GM12878 (cell line): ENCODE results near the gene SMKR1.

Experiments used
- ATF7 ChIP-seq: fragments of 450-650 bp; IDR thresholded peaks from 2 replicates; pipeline ENCODE4 v1.6.1; 2016; ENCODE audit warnings: low read depth, mild to moderate bottlenecking
- BHLHE40 ChIP-seq, 2 experiments: fragments of 450-650 bp in 1 of 2; IDR thresholded peaks; 2 replicates each; pipeline ENCODE4 v1.6.1; 2011 to 2017; ENCODE audit warnings: low read depth in 2 of 2, borderline replicate concordance in 1 of 2, improper control_type of control experiment in 1 of 2, low read length in 1 of 2, mild to moderate bottlenecking in 1 of 2
- CEBPB ChIP-seq, 2 experiments: fragments of 150-350 bp in 1 of 2; IDR thresholded peaks; 2 replicates each; pipeline ENCODE4 v1.6.1; 2012 to 2014; ENCODE audit warnings: low read depth in 2 of 2, low read length in 2 of 2, borderline replicate concordance in 1 of 2, inconsistent platforms in 1 of 2
- CREB1 ChIP-seq: IDR thresholded peaks from 2 replicates; pipeline ENCODE4 v1.6.1; 2012; ENCODE audit warnings: low read depth, mild to moderate bottlenecking, inconsistent platforms
- FOXM1 ChIP-seq: IDR thresholded peaks from 2 replicates; pipeline ENCODE4 v1.6.1; 2012; ENCODE audit warnings: low read depth, mild to moderate bottlenecking, inconsistent platforms, low read length, moderate library complexity
- TF ChIP-seq, protein P1 (sequence below), 3 experiments: IDR thresholded peaks in 2 of 3; conservative IDR thresholded peaks in 1 of 3; 2 replicates each; pipeline ENCODE4 v1.5.1; 2011; ENCODE audit warnings: low read depth in 3 of 3, low read length in 3 of 3, mild to moderate bottlenecking in 3 of 3, control low read depth in 2 of 3, moderate library complexity in 2 of 3, inconsistent platforms in 1 of 3, mixed read lengths in 1 of 3; ENCODE audit not compliant: control insufficient read depth in 2 of 3, insufficient read depth in 1 of 3; ENCODE audit errors: extremely low read depth in 1 of 3
- TF ChIP-seq, protein P2 (sequence below): fragments of 450-650 bp; IDR thresholded peaks from 2 replicates; pipeline ENCODE4 v1.6.1; 2017; ENCODE audit warnings: antibody characterized with exemption, mild to moderate bottlenecking, moderate library complexity

DNA sequence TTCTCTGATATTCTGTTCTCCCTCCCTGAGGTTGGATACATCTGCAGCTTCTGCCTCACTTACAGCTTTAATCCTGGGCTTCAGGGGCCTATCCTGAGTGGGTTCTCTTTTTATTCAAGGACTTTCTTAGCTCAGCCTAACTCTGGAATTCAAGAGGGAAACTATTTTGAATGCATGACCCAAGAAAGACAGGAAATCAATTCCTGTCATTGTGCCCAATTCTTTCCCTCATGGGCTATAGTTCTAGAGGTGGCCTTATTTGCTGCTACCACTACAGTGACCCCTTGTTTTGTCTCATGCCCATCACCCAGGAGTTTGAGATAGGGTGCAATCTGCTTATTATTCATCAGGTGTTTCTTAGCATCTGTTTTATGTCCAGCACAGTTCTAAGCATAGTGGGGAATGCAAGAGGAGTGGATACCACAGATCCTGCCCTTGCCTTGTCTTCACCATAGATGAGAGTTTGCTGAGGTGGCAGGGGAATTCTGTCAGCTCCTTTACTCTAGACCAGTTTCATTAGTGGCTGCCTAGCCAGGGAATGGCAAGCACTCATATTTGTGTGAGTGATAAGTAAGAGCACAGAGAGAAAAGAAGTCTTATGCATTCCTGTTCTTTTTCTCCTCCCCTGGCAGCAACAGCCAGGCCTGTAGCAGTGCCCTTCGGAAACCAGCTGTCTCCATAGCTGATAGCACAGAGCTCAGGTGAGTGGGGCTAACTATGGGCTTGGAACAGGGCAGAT, 48.7 kb upstream of the SMKR1 start:
- TF ChIP-seq BHLHE40 (IDR thresholded peaks at IDR 0.05; ENCODE audit: borderline replicate concordance in 1 of 2, low read depth in 2 of 2, low read length in 1 of 2), result no peak
- TF ChIP-seq, protein P1, sequence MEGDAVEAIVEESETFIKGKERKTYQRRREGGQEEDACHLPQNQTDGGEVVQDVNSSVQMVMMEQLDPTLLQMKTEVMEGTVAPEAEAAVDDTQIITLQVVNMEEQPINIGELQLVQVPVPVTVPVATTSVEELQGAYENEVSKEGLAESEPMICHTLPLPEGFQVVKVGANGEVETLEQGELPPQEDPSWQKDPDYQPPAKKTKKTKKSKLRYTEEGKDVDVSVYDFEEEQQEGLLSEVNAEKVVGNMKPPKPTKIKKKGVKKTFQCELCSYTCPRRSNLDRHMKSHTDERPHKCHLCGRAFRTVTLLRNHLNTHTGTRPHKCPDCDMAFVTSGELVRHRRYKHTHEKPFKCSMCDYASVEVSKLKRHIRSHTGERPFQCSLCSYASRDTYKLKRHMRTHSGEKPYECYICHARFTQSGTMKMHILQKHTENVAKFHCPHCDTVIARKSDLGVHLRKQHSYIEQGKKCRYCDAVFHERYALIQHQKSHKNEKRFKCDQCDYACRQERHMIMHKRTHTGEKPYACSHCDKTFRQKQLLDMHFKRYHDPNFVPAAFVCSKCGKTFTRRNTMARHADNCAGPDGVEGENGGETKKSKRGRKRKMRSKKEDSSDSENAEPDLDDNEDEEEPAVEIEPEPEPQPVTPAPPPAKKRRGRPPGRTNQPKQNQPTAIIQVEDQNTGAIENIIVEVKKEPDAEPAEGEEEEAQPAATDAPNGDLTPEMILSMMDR (IDR thresholded peaks at IDR 0.05 in 2 of 3, conservative IDR thresholded peaks at IDR 0.05 in 1 of 3; ENCODE audit: control insufficient read depth in 2 of 3, extremely low read depth in 1 of 3, insufficient read depth in 1 of 3, low read depth in 3 of 3, low read length in 3 of 3), result no peak
- no peak for TF ChIP-seq FOXM1
- no peak for TF ChIP-seq ATF7
- no peak for TF ChIP-seq CREB1
- TF ChIP-seq, protein P2, sequence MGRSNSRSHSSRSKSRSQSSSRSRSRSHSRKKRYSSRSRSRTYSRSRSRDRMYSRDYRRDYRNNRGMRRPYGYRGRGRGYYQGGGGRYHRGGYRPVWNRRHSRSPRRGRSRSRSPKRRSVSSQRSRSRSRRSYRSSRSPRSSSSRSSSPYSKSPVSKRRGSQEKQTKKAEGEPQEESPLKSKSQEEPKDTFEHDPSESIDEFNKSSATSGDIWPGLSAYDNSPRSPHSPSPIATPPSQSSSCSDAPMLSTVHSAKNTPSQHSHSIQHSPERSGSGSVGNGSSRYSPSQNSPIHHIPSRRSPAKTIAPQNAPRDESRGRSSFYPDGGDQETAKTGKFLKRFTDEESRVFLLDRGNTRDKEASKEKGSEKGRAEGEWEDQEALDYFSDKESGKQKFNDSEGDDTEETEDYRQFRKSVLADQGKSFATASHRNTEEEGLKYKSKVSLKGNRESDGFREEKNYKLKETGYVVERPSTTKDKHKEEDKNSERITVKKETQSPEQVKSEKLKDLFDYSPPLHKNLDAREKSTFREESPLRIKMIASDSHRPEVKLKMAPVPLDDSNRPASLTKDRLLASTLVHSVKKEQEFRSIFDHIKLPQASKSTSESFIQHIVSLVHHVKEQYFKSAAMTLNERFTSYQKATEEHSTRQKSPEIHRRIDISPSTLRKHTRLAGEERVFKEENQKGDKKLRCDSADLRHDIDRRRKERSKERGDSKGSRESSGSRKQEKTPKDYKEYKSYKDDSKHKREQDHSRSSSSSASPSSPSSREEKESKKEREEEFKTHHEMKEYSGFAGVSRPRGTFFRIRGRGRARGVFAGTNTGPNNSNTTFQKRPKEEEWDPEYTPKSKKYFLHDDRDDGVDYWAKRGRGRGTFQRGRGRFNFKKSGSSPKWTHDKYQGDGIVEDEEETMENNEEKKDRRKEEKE, result no peak
- TF ChIP-seq CEBPB (IDR thresholded peaks at IDR 0.05; ENCODE audit: borderline replicate concordance in 1 of 2, low read depth in 2 of 2, low read length in 2 of 2), result no peak
